Caco-2 (cell line): Measurements from ENCODE around the gene PYHIN1. TPM values are rescaled to one million over a fixed set of nuclear protein-coding genes. Genes with fewer than 3 reads are reported as not detected.

Source experiments
- BruUV-seq: library from RNA; stranded (reverse); fragments of 400-500 nt; replicated peaks from 2 replicates; lab custom pipeline; 2021; lab: Mats Ljungman, UMichigan
- CTCF ChIA-PET: fragments of 300-600 bp; sonication (Branson Sonifier 250); formaldehyde crosslinking; loops from one replicate; lab custom pipeline; 2022; ENCODE audit warnings: antibody characterized with exemption; lab: Charles Lee
- POLR2A ChIA-PET: fragments of 300-600 bp; sonication (Branson Sonifier 250); formaldehyde crosslinking; loops from one replicate; lab custom pipeline; 2022; ENCODE audit warnings: antibody characterized with exemption; lab: Charles Lee
- DNase-seq, 2 experiments: peaks; one replicate each; pipeline versions ENCODE4 v3.0.0 to v3.0.0-alpha.2; 2020 to 2022
- H3K27me3 ChIP-seq: replicated peaks from 2 replicates; pipeline ENCODE4 v1.6.0; 2011; ENCODE audit warnings: low read length; ENCODE audit not compliant: control insufficient read depth, insufficient read depth
- H3K36me3 ChIP-seq: 2 replicates; pipeline ENCODE4 v1.5.1; 2011; ENCODE audit warnings: low read length; ENCODE audit not compliant: control insufficient read depth, insufficient read depth
- H3K4me1 ChIP-seq: fragments of 250-450 bp; sonication (Bioruptor Pico); 2 replicates; pipeline ENCODE4 v1.5.1; 2020; ENCODE audit warnings: mild to moderate bottlenecking
- H3K4me3 ChIP-seq: 2 replicates; pipeline ENCODE4 v1.5.1; 2011; ENCODE audit warnings: low read depth, mild to moderate bottlenecking, control low read depth, low read length
- H3K9me3 ChIP-seq: fragments of 250-450 bp; sonication (Bioruptor Pico); 2 replicates; pipeline ENCODE4 v1.5.1; 2020; ENCODE audit warnings: mild to moderate bottlenecking, moderate library complexity
- H3K27ac Mint-ChIP-seq: one replicate; pipeline ENCODE4 v1.8.0; 2022; ENCODE audit warnings: mixed read lengths; ENCODE audit not compliant: unreplicated experiment
- H3K27me3 Mint-ChIP-seq: one replicate; pipeline ENCODE4 v1.8.0; 2022; ENCODE audit warnings: mixed read lengths; ENCODE audit not compliant: insufficient read depth, unreplicated experiment
- H3K36me3 Mint-ChIP-seq: one replicate; pipeline ENCODE4 v1.8.0; 2022; ENCODE audit warnings: mild to moderate bottlenecking, mixed read lengths; ENCODE audit not compliant: insufficient read depth, unreplicated experiment
- H3K4me1 Mint-ChIP-seq: one replicate; pipeline ENCODE4 v1.8.0; 2022; ENCODE audit warnings: low read depth, mixed read lengths; ENCODE audit not compliant: unreplicated experiment
- H3K4me3 Mint-ChIP-seq: one replicate; pipeline ENCODE4 v1.8.0; 2022; ENCODE audit warnings: mild to moderate bottlenecking, moderate library complexity, mixed read lengths; ENCODE audit not compliant: unreplicated experiment
- H3K9me3 Mint-ChIP-seq: one replicate; pipeline ENCODE4 v1.8.0; 2022; ENCODE audit warnings: mixed read lengths; ENCODE audit not compliant: unreplicated experiment
- intact Hi-C: fragments of 100-400 bp; cut with micrococcal nuclease; formaldehyde crosslinking; loops from one replicate; pipeline ENCODE4 v1.10.0; 2022; ENCODE audit not compliant: unreplicated experiment
- total RNA-seq: library from RNA; stranded (reverse); gene quantifications from 2 replicates; pipeline ENCODE4 v1.2.3, GENCODE V29; 2022
- TF ChIP-seq, protein P1 (sequence below), 2 experiments: fragments of 200-600 bp in 1 of 2; IDR thresholded peaks; 1 replicate in 1 of 2; 2 replicates in 1 of 2; pipeline versions ENCODE4 v1.5.1 to v1.8.0; 2011 to 2022; ENCODE audit warnings: antibody characterized with exemption in 1 of 2, control low read depth in 1 of 2, inconsistent platforms in 1 of 2, low read depth in 1 of 2, low read length in 1 of 2, mild to moderate bottlenecking in 1 of 2, moderate library complexity in 1 of 2; ENCODE audit not compliant: insufficient read depth in 1 of 2, severe bottlenecking in 1 of 2, unreplicated experiment in 1 of 2

Gene PYHIN1
- total RNA-seq, 1 experiment from 2014 or later = not detected

DNA sequence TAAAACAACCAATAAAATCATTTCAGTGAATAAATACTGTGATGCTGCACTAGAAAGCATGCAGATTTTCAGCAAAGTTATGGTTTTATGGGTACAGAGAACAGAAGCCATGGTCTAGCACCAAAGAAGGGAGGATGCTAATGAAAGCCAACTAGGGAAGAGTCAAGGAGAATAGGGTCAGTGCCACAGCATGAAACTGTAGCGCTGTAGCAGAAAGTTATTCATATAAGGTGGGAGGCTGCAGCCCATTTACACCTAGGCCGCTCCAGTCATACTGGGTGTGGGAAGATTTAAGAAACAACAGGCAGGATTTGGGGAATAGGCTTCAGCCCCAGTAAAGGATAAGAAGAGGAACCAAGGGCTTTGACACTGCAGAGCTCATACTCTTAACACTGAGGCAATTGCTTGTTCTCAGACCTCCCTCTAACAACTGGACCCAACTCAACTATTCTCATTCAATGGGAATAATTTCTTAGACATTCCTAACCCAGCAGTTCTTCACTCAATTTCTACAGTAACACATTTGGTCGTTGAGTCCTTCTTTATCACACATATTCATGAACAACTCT lies 82.7 kb downstream of the PYHIN1 start:
- BruUV-seq = no TSS peak
- CTCF ChIA-PET = no interaction called here

DNA sequence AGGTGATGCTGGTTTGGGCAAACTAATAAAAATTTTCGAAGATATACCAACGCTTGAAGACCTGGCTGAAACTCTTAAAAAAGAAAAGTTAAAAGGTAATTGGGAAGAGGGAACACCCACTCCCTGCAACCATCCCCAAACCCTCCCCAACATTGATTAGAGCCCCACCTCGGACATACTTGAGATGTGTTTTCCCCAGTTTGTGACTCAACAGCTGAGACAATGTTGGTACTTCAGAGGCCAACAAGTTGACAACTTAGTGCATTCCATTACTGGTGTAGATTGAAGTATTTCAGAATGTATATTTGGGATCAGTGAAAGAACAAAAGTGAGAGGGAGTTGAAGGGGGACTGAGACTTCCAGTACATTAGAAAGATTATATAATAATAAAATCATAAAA lies 83.5 kb downstream of the PYHIN1 start:
- Mint-ChIP-seq H3K9me3 (no peaks in the 10 kb centered on the region), H3K4me1 (no peaks in the 10 kb centered on the region), H3K27me3 (peaks cover 3% of the 10 kb centered on the region), H3K36me3 (no peaks in the 10 kb centered on the region), H3K4me3 (no peak overlapping the region), H3K27ac (no peak overlapping the region)
- no peaks in the 10 kb centered on the region for H3K9me3 ChIP-seq
- CTCF ChIA-PET = no interaction called here
- BruUV-seq = no TSS peak
- H3K4me1 ChIP-seq = no peaks in the 10 kb centered on the region
- TF ChIP-seq, protein P1, sequence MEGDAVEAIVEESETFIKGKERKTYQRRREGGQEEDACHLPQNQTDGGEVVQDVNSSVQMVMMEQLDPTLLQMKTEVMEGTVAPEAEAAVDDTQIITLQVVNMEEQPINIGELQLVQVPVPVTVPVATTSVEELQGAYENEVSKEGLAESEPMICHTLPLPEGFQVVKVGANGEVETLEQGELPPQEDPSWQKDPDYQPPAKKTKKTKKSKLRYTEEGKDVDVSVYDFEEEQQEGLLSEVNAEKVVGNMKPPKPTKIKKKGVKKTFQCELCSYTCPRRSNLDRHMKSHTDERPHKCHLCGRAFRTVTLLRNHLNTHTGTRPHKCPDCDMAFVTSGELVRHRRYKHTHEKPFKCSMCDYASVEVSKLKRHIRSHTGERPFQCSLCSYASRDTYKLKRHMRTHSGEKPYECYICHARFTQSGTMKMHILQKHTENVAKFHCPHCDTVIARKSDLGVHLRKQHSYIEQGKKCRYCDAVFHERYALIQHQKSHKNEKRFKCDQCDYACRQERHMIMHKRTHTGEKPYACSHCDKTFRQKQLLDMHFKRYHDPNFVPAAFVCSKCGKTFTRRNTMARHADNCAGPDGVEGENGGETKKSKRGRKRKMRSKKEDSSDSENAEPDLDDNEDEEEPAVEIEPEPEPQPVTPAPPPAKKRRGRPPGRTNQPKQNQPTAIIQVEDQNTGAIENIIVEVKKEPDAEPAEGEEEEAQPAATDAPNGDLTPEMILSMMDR (IDR thresholded peaks at IDR 0.05; ENCODE audit: insufficient read depth in 1 of 2, low read depth in 1 of 2, low read length in 1 of 2, severe bottlenecking in 1 of 2, unreplicated experiment in 1 of 2) = no peak
- intact Hi-C loops = no loop called here
- DNase-seq = no peak
- H3K27me3 ChIP-seq = no peaks in the 10 kb centered on the region
- H3K4me3 ChIP-seq = no peak overlapping the region
- no peaks in the 10 kb centered on the region for H3K36me3 ChIP-seq
- POLR2A ChIA-PET = no interaction called here

More for the DNA sequence above, 82.7 kb downstream of the PYHIN1 start:
- Mint-ChIP-seq H3K27me3 (no peaks in the 10 kb centered on the region), H3K27ac (no peak overlapping the region), H3K36me3 (no peaks in the 10 kb centered on the region), H3K4me3 (no peak overlapping the region), H3K9me3 (no peaks in the 10 kb centered on the region), H3K4me1 (no peaks in the 10 kb centered on the region)
- no peak for DNase-seq
- POLR2A ChIA-PET = no interaction called here
- no peaks in the 10 kb centered on the region for H3K9me3 ChIP-seq
- no peak overlapping the region for H3K4me3 ChIP-seq
- H3K36me3 ChIP-seq = no peaks in the 10 kb centered on the region
- H3K27me3 ChIP-seq = no peaks in the 10 kb centered on the region
- TF ChIP-seq, protein P1 (IDR thresholded peaks at IDR 0.05; ENCODE audit: insufficient read depth in 1 of 2, low read depth in 1 of 2, low read length in 1 of 2, severe bottlenecking in 1 of 2, unreplicated experiment in 1 of 2) = no peak
- H3K4me1 ChIP-seq = no peaks in the 10 kb centered on the region
- intact Hi-C loops = no loop called here

DNA sequence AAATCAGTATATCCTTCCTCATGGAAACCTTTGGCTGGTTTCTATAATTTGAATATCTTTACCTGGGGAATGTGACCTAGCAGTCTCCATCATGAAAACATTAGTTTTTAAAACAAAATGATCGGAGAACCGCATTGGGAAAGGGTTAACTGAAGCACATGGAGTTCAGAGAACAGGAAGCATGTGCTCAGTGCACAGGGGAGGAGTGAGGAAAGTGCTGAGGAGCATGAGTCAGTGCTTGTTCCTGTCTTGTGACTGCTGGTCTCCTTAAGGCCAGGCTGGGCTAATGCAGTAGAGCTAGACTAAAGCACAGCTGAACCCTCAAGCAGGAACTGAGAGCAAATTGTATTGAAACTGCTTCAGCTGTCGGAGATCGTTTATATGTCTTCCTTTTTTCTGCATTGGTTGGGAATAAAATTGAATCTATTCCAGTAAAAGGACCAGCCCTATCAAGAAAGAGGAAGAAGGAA lies 84.1 kb downstream of the PYHIN1 start:
- Mint-ChIP-seq H3K27me3 (peaks cover 3% of the 10 kb centered on the region), H3K4me3 (no peak overlapping the region), H3K36me3 (no peaks in the 10 kb centered on the region), H3K4me1 (no peaks in the 10 kb centered on the region), H3K27ac (no peak overlapping the region), H3K9me3 (no peaks in the 10 kb centered on the region)
- intact Hi-C loops = no loop called here
- Histone ChIP-seq H3K9me3 (no peaks in the 10 kb centered on the region), H3K4me3 (no peak overlapping the region), H3K27me3 (no peaks in the 10 kb centered on the region), H3K36me3 (no peaks in the 10 kb centered on the region), H3K4me1 (no peaks in the 10 kb centered on the region)
- TF ChIP-seq, protein P1 (IDR thresholded peaks at IDR 0.05; ENCODE audit: insufficient read depth in 1 of 2, low read depth in 1 of 2, low read length in 1 of 2, severe bottlenecking in 1 of 2, unreplicated experiment in 1 of 2) = no peak
- no TSS peak for BruUV-seq
- ChIA-PET CTCF (no interaction called here), POLR2A (no interaction called here)
- DNase-seq = no peak
